NCI-H2081 (cell line): ENCODE measurements around the gene RMND5A.

Experiments
- DNase-seq, 2 experiments: peaks; one replicate each; lab custom pipeline; 2025; lab: John Stamatoyannopoulos, UW

Gene RMND5A

GRCh38 chr2:86765310-86765695 is 45.2 kb downstream of the RMND5A start:
- no peak for DNase-seq

GRCh38 chr2:86768189-86768949 is 48.3 kb downstream of the RMND5A start:
- no peak for DNase-seq

- no peak for DNase-seq
Measured at GRCh38 chr2:86769838-86770237, 49.7 kb downstream of the RMND5A start.

- no peak for DNase-seq
Measured at GRCh38 chr2:86770816-86771301, 50.8 kb downstream of the RMND5A start.

- DNase-seq, result no peak
Measured at GRCh38 chr2:86772611-86773010, 52.5 kb downstream of the RMND5A start.

GRCh38 chr2:86774862-86775261 is 54.8 kb downstream of the RMND5A start:
- no peak for DNase-seq

GRCh38 chr2:86775338-86775737 is 55.2 kb downstream of the RMND5A start:
- DNase-seq, result no peak

- no peak for DNase-seq
Measured at GRCh38 chr2:86776532-86776931, 56.4 kb downstream of the RMND5A start.

GRCh38 chr2:86778957-86779356 is 58.9 kb downstream of the RMND5A start:
- no peak for DNase-seq

GRCh38 chr2:86779971-86780370 is 59.9 kb downstream of the RMND5A start:
- no peak for DNase-seq

- DNase-seq, result no peak
Measured at GRCh38 chr2:86781363-86781762, 61.3 kb downstream of the RMND5A start.

- DNase-seq, result no peak
Measured at GRCh38 chr2:86782748-86783147, 62.7 kb downstream of the RMND5A start.

GRCh38 chr2:86783615-86784339 is 63.7 kb downstream of the RMND5A start:
- no peak for DNase-seq

GRCh38 chr2:86785456-86785855 is 65.4 kb downstream of the RMND5A start:
- DNase-seq, result no peak

GRCh38 chr2:86786001-86786536 is 66.0 kb downstream of the RMND5A start:
- no peak for DNase-seq

- DNase-seq, result peak in 1 of 2 experiments; percentile 21
Measured at GRCh38 chr2:86787736-86788135, 67.6 kb downstream of the RMND5A start.

GRCh38 chr2:86788165-86788564 is 68.1 kb downstream of the RMND5A start:
- DNase-seq, result no peak

- DNase-seq, result no peak
Measured at GRCh38 chr2:86788881-86789686, 69.0 kb downstream of the RMND5A start.

GRCh38 chr2:86789687-86790133 is 69.6 kb downstream of the RMND5A start:
- DNase-seq, result no peak

GRCh38 chr2:86790134-86790675 is 70.1 kb downstream of the RMND5A start:
- no peak for DNase-seq

GRCh38 chr2:86790676-86791572 is 70.8 kb downstream of the RMND5A start, which contains the start of gene CD8A:
TSS of gene CD8A (minus strand) at chr2:86790913. CDS start at chr2:86790825, 88 bp downstream.
- no peak for DNase-seq
